MCF 10A (cell line): ENCODE measurements around the gene POLR3K. TPM values are rescaled to one million over a fixed set of nuclear protein-coding genes. Genes with fewer than 3 reads are reported as not detected.

Source experiments
- BruUV-seq: library from RNA; stranded (reverse); fragments of 400-500 nt; replicated peaks from 2 replicates; lab custom pipeline; 2021; lab: Mats Ljungman, UMichigan
- CTCF ChIA-PET: fragments of 300-600 bp; sonication (Branson Sonifier 250); formaldehyde crosslinking; extraction: SDS; loops from one replicate; lab custom pipeline; 2021; ENCODE audit warnings: antibody characterized with exemption, inconsistent platforms; lab: Yijun Ruan, JAX
- POLR2A ChIA-PET: fragments of 300-600, 350-650 bp; sonication (Branson Sonifier 250); formaldehyde crosslinking; extraction: SDS; loops from one replicate; lab custom pipeline; 2020; ENCODE audit warnings: antibody characterized with exemption, inconsistent platforms; lab: Yijun Ruan, JAX
- DNase-seq: peaks from one replicate; pipeline ENCODE4 v3.0.0-alpha.2; 2018; ENCODE audit not compliant: unreplicated experiment
- H3K27ac Mint-ChIP-seq: one replicate; pipeline ENCODE4 v1.8.0; 2022; ENCODE audit warnings: mild to moderate bottlenecking, low read depth, mixed read lengths; ENCODE audit not compliant: unreplicated experiment
- H3K27me3 Mint-ChIP-seq: one replicate; pipeline ENCODE4 v1.8.0; 2022; ENCODE audit warnings: mixed read lengths; ENCODE audit not compliant: insufficient read depth, unreplicated experiment
- H3K36me3 Mint-ChIP-seq: one replicate; pipeline ENCODE4 v1.8.0; 2022; ENCODE audit warnings: mild to moderate bottlenecking, moderate library complexity, mixed read lengths; ENCODE audit not compliant: insufficient read depth, unreplicated experiment
- H3K4me1 Mint-ChIP-seq: one replicate; pipeline ENCODE4 v1.8.0; 2022; ENCODE audit warnings: mixed read lengths; ENCODE audit not compliant: insufficient read depth, unreplicated experiment
- H3K4me3 Mint-ChIP-seq: one replicate; pipeline ENCODE4 v1.8.0; 2022; ENCODE audit warnings: mild to moderate bottlenecking, moderate library complexity, mixed read lengths; ENCODE audit not compliant: unreplicated experiment
- H3K9me3 Mint-ChIP-seq: one replicate; pipeline ENCODE4 v1.8.0; 2022; ENCODE audit warnings: mixed read lengths; ENCODE audit not compliant: unreplicated experiment
- intact Hi-C: fragments of 100-400 bp; cut with micrococcal nuclease; formaldehyde crosslinking; loops from 2 replicates; pipeline ENCODE4 v1.14.1; 2022
- total RNA-seq: library from RNA; stranded (reverse); gene quantifications from 2 replicates; pipeline ENCODE4 v1.2.3, GENCODE V29; 2022
- TF ChIP-seq, protein P1 (sequence below): fragments of 200-600 bp; IDR thresholded peaks from one replicate; pipeline ENCODE4 v1.8.0; 2022; ENCODE audit warnings: antibody characterized with exemption, mild to moderate bottlenecking; ENCODE audit not compliant: unreplicated experiment

The POLR3K gene
- total RNA-seq, 1 experiment from 2014 or later, result 19.2 TPM

DNA sequence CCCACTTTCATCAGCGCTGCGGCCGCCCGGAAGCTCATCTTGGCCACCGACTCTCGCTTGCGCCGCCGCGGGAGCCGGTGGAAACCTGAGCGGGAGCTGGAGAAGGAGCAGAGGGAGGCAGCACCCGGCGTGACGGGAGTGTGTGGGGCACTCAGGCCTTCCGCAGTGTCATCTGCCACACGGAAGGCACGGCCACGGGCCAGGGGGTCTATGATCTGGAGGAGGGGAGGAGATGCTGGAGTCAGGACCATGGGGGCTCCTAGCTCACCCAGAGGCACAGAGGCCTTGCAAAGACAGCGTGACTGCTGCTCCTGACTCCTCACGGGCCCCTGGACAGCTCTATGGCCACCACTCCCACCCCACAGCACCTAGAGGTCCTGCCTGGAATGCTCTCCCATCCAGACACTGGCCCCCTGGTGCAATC, 9.6 kb upstream of the POLR3K start:
- ChIA-PET CTCF (interaction anchor here (0.6 to 1.4 kb wide), 3 partner anchors 8 to 153 kb away, joined by 3 to 10 read pairs (median 3); no protein-coding TSS in a partner anchor), POLR2A (interaction anchor here (1.6 kb wide), 1 partner anchor 9 kb away, joined by 4 read pairs; the partner anchor contains the start of genes POLR3K and SNRNP25)
- DNase-seq, result no peak
- no peaks in the 10 kb centered on the region for H3K4me1 Mint-ChIP-seq
- BruUV-seq, result no TSS peak
- no peak overlapping the region for H3K27ac Mint-ChIP-seq
- H3K9me3 Mint-ChIP-seq, result no peaks in the 10 kb centered on the region
- TF ChIP-seq, protein P1, sequence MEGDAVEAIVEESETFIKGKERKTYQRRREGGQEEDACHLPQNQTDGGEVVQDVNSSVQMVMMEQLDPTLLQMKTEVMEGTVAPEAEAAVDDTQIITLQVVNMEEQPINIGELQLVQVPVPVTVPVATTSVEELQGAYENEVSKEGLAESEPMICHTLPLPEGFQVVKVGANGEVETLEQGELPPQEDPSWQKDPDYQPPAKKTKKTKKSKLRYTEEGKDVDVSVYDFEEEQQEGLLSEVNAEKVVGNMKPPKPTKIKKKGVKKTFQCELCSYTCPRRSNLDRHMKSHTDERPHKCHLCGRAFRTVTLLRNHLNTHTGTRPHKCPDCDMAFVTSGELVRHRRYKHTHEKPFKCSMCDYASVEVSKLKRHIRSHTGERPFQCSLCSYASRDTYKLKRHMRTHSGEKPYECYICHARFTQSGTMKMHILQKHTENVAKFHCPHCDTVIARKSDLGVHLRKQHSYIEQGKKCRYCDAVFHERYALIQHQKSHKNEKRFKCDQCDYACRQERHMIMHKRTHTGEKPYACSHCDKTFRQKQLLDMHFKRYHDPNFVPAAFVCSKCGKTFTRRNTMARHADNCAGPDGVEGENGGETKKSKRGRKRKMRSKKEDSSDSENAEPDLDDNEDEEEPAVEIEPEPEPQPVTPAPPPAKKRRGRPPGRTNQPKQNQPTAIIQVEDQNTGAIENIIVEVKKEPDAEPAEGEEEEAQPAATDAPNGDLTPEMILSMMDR, result no peak
- H3K36me3 Mint-ChIP-seq, result peaks cover 28% of the 10 kb centered on the region
- intact Hi-C loops, result no loop called here
- no peak overlapping the region for H3K4me3 Mint-ChIP-seq
- no peaks in the 10 kb centered on the region for H3K27me3 Mint-ChIP-seq

DNA sequence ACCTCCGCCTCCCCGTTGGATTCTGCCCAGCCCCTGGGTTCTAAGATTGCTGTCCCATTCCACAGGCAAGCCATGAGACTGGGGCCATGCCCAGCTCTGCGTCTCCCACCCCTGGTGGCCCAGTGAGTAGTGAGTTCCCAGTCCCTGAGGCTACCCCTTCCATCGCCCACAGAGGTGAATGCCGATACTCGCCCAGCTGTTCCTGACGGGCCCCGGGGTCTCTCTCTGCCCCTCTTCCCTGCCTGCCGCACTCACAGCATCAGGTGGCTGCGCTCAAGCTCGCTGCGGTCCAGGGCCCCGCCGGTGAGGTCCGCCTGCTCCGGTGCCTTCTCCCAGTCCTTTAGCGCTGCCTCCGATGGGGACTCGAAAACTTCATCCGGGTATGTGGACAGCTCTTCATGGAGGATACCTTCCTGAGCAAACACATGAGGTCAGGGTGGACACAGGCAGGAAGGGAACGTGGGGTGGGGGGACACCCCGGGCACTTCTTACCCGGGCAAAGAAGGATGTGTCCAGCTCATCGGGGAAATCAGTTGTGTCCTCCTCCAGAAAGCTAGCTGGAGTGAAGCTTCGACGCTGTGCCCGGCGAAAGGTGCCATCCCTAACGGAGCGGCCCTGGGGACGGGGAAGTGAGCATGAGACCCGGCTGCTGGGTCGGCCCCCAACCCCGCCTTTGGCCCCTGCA, 9.0 kb upstream of the POLR3K start:
- no TSS peak for BruUV-seq

DNA sequence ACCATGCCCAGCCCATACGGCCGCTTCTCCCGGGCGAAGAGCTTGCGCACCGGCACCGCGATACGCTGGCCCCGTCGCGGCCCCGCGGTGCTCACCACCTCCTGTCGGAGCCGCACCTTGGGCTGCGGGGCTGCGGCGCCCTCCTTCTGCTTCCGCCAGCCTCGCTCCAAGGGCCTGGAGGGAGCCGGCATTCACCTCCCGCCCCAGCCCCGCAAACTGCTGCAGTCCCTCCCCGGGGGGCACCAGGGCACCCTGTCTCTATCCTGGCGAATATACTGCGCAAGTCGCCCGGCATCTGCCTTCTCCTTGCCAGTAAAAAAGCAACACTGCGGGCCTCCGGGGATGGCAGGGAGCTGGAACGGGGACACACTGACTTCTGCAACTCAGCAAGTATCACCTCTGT, 8.5 kb upstream of the POLR3K start:
- POLR2A ChIA-PET, result no interaction called here
- Mint-ChIP-seq H3K4me3 (no peak overlapping the region), H3K4me1 (no peaks in the 10 kb centered on the region), H3K27ac (no peak overlapping the region), H3K9me3 (no peaks in the 10 kb centered on the region), H3K27me3 (no peaks in the 10 kb centered on the region), H3K36me3 (peaks cover 28% of the 10 kb centered on the region)
- DNase-seq, result no peak
- TF ChIP-seq, protein P1, result no peak
- CTCF ChIA-PET, result interaction anchor here (0.7 to 1.4 kb wide), 2 partner anchors 19 to 35 kb away, joined by 4 to 10 read pairs; no protein-coding TSS in a partner anchor
- intact Hi-C loops, result no loop called here
- no TSS peak for BruUV-seq

More for the DNA sequence above, 9.0 kb upstream of the POLR3K start:
- no peaks in the 10 kb centered on the region for H3K27me3 Mint-ChIP-seq
- TF ChIP-seq, protein P1, result no peak
- DNase-seq, result no peak
- no peak overlapping the region for H3K4me3 Mint-ChIP-seq
- no peaks in the 10 kb centered on the region for H3K9me3 Mint-ChIP-seq
- no peaks in the 10 kb centered on the region for H3K4me1 Mint-ChIP-seq
- intact Hi-C loops, result no loop called here
- no peak overlapping the region for H3K27ac Mint-ChIP-seq
- ChIA-PET POLR2A (interaction anchor here (1.6 kb wide), 1 partner anchor 9 kb away, joined by 4 read pairs; the partner anchor contains the start of genes POLR3K and SNRNP25), CTCF (interaction anchor here (0.6 to 1.4 kb wide), 4 partner anchors 9 to 153 kb away, joined by 3 to 10 read pairs (median 4); no protein-coding TSS in a partner anchor)
- peaks cover 28% of the 10 kb centered on the region for H3K36me3 Mint-ChIP-seq

DNA sequence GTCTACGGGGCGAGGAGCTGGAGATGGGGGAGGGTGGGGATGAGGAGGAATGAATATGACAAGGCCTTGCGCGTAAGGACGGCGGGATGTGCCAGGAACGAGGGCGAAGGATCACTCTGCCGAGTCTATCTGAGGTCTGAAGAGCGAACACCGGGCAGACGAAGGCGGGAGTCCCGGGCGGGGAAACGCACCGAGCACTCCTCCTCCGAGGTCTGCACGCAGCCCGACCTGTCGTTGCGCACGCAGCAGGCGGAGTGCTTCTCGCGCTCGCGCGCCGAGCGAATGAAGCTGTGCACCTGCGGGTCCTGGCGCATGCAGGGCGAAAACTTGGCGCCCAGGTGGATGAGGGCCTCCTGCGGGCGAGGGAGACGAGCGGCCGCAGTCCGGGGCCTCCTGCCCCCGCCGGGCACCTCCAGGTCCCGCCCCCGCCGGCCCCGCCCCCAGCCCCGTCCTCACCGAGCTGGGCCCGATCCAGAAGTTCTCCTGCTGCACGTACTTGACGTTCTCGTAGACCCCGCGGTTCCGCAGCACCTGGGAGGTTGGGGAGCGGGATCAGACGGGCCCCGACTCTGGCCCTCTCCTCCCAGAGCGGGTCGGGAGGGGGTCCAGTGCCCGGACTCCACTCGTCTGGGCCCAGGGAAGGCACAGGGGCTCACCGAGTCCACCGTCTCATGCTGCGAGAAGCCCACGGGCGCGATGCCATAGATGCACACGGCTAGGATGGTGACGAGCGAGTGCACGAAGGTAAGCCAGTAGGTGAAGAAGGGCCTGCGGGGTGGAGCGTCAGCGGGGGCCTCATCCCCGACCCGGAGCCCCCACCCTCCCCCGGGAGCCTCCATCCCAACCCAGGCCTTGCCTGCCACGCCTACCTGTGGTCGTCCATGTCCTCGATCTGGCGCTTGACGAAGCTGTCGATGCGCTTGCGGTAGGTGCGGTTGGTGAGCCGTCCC, 7.8 kb upstream of the POLR3K start:
- BruUV-seq, result no TSS peak
- no peaks in the 10 kb centered on the region for H3K4me1 Mint-ChIP-seq
- H3K4me3 Mint-ChIP-seq, result no peak overlapping the region
- intact Hi-C loops, result no loop called here
- peaks cover 31% of the 10 kb centered on the region for H3K36me3 Mint-ChIP-seq
- ChIA-PET POLR2A (no interaction called here), CTCF (interaction anchor here (0.7 to 1.8 kb wide), 2 partner anchors 46 to 296 kb away, joined by 4 to 5 read pairs; no protein-coding TSS in a partner anchor)
- TF ChIP-seq, protein P1, result no peak
- H3K27ac Mint-ChIP-seq, result no peak overlapping the region
- H3K27me3 Mint-ChIP-seq, result no peaks in the 10 kb centered on the region
- H3K9me3 Mint-ChIP-seq, result no peaks in the 10 kb centered on the region
- DNase-seq, result no peak
